HepG2 (cell line): ENCODE measurements around the gene MASP1. TPM values are rescaled to one million over a fixed set of nuclear protein-coding genes. Genes with fewer than 3 reads are reported as not detected.

ENCODE experiments used
- CHD4 ChIP-seq: fragments of 200-600 bp; sonication (generic); IDR thresholded peaks from 2 replicates; pipeline ENCODE4 v1.7.0; 2017; ENCODE audit warnings: mild to moderate bottlenecking, low read length, borderline replicate concordance
- ETV5 ChIP-seq: IDR thresholded peaks from 2 replicates; pipeline ENCODE4 v1.6.1; 2018; ENCODE audit warnings: missing biosample characterization, missing genetic modification reagents, inconsistent platforms, borderline replicate concordance
- HCFC1 ChIP-seq: fragments of 150-350 bp; IDR thresholded peaks from 2 replicates; pipeline ENCODE4 v1.6.1; 2014; ENCODE audit warnings: low read depth, low read length
- HIVEP1 ChIP-seq: sonication (generic); formaldehyde crosslinking; IDR thresholded peaks from 2 replicates; pipeline ENCODE4 v1.4.0; 2020; ENCODE audit warnings: mild to moderate bottlenecking, missing genetic modification reagents
- HOXA5 ChIP-seq: sonication (generic); formaldehyde crosslinking; IDR thresholded peaks from 2 replicates; pipeline ENCODE4 v1.4.0; 2020; ENCODE audit warnings: missing genetic modification reagents
- KAT2B ChIP-seq: fragments of 150-350 bp; IDR thresholded peaks from 2 replicates; pipeline ENCODE4 v1.6.1; 2014; ENCODE audit warnings: low read depth, low read length, borderline replicate concordance
- POGZ ChIP-seq: sonication (generic); formaldehyde crosslinking; IDR thresholded peaks from 2 replicates; pipeline ENCODE4 v1.4.0; 2020; ENCODE audit warnings: mild to moderate bottlenecking, missing genetic modification reagents
- SSRP1 ChIP-seq: IDR thresholded peaks from 2 replicates; pipeline ENCODE4 v1.6.1; 2016; ENCODE audit warnings: control low read depth
- YEATS2 ChIP-seq: sonication (generic); formaldehyde crosslinking; IDR thresholded peaks from 2 replicates; pipeline ENCODE4 v1.4.0; 2020; ENCODE audit warnings: missing genetic modification reagents, borderline replicate concordance
- ZNF264 ChIP-seq: sonication (generic); formaldehyde crosslinking; IDR thresholded peaks from 2 replicates; pipeline ENCODE4 v1.4.0; 2020; ENCODE audit warnings: missing genetic modification reagents
- ZNF570 ChIP-seq: sonication (generic); formaldehyde crosslinking; IDR thresholded peaks from 2 replicates; pipeline ENCODE4 v1.4.0; 2020; ENCODE audit warnings: mild to moderate bottlenecking, missing genetic modification reagents, borderline replicate concordance
- ZNF746 ChIP-seq: sonication (generic); formaldehyde crosslinking; IDR thresholded peaks from 2 replicates; pipeline ENCODE4 v1.8.0; 2022; ENCODE audit warnings: mild to moderate bottlenecking, missing genetic modification reagents
- ZNF782 ChIP-seq: sonication (generic); formaldehyde crosslinking; IDR thresholded peaks from 2 replicates; pipeline ENCODE4 v1.4.0; 2020; ENCODE audit warnings: missing genetic modification reagents, mild to moderate bottlenecking, borderline replicate concordance
- polyA plus RNA-seq, 8 experiments: library from polyadenylated mRNA; depleted of rRNA in 3 of 8; stranded (reverse) in 7 of 8; unstranded in 1 of 8; fragments of >200 nt; fragmentation: Illumina TruSeq in 4 of 8; extraction: Trizol in 4 of 8; gene quantifications; 2 replicates each; pipeline versions ENCODE4 v1.2.1 to v1.2.3, GENCODE V29; 2011 to 2016; ENCODE audit warnings: low read depth in 4 of 8, missing spikeins in 1 of 8, mixed read lengths in 1 of 8; ENCODE audit not compliant: insufficient read depth in 1 of 8
- total RNA-seq, 5 experiments: library from RNA; depleted of rRNA; stranded (reverse); fragments of >200 nt; fragmentation: Illumina TruSeq; extraction: Trizol; gene quantifications; 2 replicates each; pipeline ENCODE4 v1.2.3, GENCODE V29; 2016; ENCODE audit warnings: low read depth in 1 of 5
- TF ChIP-seq, protein P1 (sequence below): sonication (generic); formaldehyde crosslinking; conservative IDR thresholded peaks from 2 replicates; pipeline ENCODE4 v1.4.0; 2020; ENCODE audit warnings: mild to moderate bottlenecking, missing genetic modification reagents, moderate library complexity
- TF ChIP-seq, protein P2 (sequence below): sonication (generic); formaldehyde crosslinking; IDR thresholded peaks from 2 replicates; pipeline ENCODE4 v1.8.0; 2022; ENCODE audit warnings: missing genetic modification reagents, low read depth, mild to moderate bottlenecking, borderline replicate concordance
- TF ChIP-seq, protein P3 (sequence below): sonication (generic); formaldehyde crosslinking; IDR thresholded peaks from 2 replicates; pipeline ENCODE4; 2020; ENCODE audit warnings: missing genetic modification reagents, mild to moderate bottlenecking, borderline replicate concordance
- TF ChIP-seq, protein P4 (sequence below): sonication (generic); formaldehyde crosslinking; IDR thresholded peaks from 2 replicates; pipeline ENCODE4 v1.5.0; 2020; ENCODE audit warnings: missing genetic modification reagents

Gene MASP1
- total and polyA plus RNA-seq, 2 of the 13 experiments (the other 11 are each of a cell fraction or from before 2014, with no cell fraction given) = 10.8 to 56.0 TPM

DNA sequence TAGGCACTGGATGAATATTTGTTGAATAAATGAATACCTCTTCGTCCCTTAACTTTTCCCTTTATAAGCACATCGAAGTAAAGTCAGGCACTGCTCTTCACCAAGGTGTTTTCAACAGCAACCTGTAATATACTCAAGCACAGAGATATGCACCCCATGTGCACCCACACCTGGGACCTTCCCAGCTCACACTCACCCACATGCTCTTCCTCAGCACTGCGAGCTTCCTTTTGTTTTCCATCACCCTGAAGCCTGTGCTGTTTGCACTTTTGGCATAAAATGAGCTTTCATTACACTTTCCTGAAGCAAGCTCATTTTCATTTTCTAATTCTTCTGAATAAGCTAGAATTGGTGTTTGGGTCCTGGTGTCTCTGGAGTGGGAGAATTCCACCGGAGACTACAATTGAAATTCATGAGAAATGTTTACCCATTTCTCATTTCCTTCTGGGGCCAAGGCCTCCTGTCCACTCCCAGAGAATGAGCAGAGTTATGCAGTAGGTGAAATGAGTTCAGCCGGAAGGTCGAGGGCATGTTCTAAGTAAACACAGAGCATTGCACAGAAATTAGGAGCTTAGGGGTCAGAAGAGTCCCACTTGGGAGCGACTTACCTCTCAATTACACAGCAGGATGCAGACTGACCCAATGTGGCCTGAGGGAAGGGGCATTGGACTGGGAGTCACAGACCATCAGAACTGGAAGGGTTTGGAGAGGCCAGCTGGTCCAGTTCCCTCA, 15.0 kb downstream of the MASP1 start (continued):
- TF ChIP-seq, protein P1, sequence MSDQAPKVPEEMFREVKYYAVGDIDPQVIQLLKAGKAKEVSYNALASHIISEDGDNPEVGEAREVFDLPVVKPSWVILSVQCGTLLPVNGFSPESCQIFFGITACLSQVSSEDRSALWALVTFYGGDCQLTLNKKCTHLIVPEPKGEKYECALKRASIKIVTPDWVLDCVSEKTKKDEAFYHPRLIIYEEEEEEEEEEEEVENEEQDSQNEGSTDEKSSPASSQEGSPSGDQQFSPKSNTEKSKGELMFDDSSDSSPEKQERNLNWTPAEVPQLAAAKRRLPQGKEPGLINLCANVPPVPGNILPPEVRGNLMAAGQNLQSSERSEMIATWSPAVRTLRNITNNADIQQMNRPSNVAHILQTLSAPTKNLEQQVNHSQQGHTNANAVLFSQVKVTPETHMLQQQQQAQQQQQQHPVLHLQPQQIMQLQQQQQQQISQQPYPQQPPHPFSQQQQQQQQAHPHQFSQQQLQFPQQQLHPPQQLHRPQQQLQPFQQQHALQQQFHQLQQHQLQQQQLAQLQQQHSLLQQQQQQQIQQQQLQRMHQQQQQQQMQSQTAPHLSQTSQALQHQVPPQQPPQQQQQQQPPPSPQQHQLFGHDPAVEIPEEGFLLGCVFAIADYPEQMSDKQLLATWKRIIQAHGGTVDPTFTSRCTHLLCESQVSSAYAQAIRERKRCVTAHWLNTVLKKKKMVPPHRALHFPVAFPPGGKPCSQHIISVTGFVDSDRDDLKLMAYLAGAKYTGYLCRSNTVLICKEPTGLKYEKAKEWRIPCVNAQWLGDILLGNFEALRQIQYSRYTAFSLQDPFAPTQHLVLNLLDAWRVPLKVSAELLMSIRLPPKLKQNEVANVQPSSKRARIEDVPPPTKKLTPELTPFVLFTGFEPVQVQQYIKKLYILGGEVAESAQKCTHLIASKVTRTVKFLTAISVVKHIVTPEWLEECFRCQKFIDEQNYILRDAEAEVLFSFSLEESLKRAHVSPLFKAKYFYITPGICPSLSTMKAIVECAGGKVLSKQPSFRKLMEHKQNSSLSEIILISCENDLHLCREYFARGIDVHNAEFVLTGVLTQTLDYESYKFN = peak; percentile 96
- TF ChIP-seq ETV5 (CRISPR knock-in tag) (peak; percentile 99), ZNF782 (CRISPR knock-in tag) (no peak; the same call in 1 of the 2 replicates), HOXA5 (CRISPR knock-in tag) (0 out of 2 replicates have a peak, but pooled peaks have one; percentile 37), YEATS2 (CRISPR knock-in tag) (0 out of 2 replicates have a peak, but pooled peaks have one; percentile 58), KAT2B (no peak), CHD4 (no peak), HCFC1 (no peak), HIVEP1 (no peak), ZNF746 (CRISPR knock-in tag) (peak; percentile 70; the same call in 1 of the 2 replicates), ZNF570 (CRISPR knock-in tag) (no peak), POGZ (CRISPR knock-in tag) (peak; percentile 87), ZNF264 (CRISPR knock-in tag) (peak; percentile 41; the same call in 1 of the 2 replicates), SSRP1 (CRISPR knock-in tag) (peak; percentile 91; the same call in 1 of the 2 replicates)
- TF ChIP-seq, protein P2, sequence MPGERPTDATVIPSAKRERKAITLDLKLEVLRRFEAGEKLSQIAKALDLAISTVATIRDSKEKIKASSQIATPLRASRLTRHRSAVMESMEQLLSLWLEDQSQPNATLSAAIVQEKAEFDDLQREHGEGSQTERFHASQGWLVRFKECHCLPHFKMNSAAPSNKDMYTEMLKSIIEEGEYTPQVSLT = no peak
- TF ChIP-seq, protein P3, sequence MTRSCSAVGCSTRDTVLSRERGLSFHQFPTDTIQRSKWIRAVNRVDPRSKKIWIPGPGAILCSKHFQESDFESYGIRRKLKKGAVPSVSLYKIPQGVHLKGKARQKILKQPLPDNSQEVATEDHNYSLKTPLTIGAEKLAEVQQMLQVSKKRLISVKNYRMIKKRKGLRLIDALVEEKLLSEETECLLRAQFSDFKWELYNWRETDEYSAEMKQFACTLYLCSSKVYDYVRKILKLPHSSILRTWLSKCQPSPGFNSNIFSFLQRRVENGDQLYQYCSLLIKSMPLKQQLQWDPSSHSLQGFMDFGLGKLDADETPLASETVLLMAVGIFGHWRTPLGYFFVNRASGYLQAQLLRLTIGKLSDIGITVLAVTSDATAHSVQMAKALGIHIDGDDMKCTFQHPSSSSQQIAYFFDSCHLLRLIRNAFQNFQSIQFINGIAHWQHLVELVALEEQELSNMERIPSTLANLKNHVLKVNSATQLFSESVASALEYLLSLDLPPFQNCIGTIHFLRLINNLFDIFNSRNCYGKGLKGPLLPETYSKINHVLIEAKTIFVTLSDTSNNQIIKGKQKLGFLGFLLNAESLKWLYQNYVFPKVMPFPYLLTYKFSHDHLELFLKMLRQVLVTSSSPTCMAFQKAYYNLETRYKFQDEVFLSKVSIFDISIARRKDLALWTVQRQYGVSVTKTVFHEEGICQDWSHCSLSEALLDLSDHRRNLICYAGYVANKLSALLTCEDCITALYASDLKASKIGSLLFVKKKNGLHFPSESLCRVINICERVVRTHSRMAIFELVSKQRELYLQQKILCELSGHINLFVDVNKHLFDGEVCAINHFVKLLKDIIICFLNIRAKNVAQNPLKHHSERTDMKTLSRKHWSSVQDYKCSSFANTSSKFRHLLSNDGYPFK (CRISPR knock-in tag) = peak; percentile 62; the same call in 1 of the 2 replicates
- TF ChIP-seq, protein P4, sequence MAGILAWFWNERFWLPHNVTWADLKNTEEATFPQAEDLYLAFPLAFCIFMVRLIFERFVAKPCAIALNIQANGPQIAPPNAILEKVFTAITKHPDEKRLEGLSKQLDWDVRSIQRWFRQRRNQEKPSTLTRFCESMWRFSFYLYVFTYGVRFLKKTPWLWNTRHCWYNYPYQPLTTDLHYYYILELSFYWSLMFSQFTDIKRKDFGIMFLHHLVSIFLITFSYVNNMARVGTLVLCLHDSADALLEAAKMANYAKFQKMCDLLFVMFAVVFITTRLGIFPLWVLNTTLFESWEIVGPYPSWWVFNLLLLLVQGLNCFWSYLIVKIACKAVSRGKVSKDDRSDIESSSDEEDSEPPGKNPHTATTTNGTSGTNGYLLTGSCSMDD (CRISPR knock-in tag) = no peak
